C4-2B (cell line): Measurements from ENCODE around the gene OSBPL5.

Experiments
- ZFX ChIP-seq: fragments of 450-650 bp; IDR thresholded peaks from 2 replicates; pipeline ENCODE4 v1.6.1; 2017
- TF ChIP-seq, protein P1 (sequence below): fragments of 450-650 bp; conservative IDR thresholded peaks from 2 replicates; pipeline ENCODE4 v1.5.1; 2017; ENCODE audit warnings: mild to moderate bottlenecking

DNA sequence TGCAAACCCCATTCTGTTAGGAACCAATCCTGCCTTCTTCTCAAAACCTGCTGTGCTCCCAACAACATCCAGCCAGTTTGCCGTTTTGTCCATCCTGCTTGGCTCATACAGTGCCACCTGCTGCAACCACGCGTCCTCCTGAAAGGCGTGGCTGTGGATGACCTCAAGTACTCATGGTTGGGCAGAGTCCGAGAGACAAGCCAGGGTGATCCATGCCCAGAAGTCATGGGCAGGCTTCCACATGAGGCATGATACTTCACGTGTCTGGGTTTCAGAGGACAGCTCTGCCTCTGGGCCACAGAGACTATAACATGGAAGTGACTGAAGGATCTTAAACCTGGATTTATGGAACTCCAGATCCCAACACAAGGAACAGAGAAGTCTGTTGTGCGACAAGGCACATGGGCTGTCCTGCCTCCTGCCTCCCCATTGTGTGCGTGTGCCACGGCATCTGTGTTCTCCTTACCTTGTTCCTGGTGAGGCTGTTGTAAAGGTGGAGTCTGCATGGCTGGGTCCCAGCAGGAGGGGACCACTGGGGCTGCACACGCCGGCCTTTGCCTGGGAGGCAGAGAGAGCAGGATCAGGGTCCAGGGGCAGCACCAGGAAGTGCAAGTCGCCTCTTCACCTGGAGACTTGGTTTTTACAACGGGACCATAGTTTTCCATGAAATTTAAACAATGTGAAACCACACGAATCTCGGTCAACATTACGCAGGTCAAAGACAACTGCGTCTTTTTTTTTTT is 123.2 kb downstream of the OSBPL5 start:
- TF ChIP-seq, protein P1, sequence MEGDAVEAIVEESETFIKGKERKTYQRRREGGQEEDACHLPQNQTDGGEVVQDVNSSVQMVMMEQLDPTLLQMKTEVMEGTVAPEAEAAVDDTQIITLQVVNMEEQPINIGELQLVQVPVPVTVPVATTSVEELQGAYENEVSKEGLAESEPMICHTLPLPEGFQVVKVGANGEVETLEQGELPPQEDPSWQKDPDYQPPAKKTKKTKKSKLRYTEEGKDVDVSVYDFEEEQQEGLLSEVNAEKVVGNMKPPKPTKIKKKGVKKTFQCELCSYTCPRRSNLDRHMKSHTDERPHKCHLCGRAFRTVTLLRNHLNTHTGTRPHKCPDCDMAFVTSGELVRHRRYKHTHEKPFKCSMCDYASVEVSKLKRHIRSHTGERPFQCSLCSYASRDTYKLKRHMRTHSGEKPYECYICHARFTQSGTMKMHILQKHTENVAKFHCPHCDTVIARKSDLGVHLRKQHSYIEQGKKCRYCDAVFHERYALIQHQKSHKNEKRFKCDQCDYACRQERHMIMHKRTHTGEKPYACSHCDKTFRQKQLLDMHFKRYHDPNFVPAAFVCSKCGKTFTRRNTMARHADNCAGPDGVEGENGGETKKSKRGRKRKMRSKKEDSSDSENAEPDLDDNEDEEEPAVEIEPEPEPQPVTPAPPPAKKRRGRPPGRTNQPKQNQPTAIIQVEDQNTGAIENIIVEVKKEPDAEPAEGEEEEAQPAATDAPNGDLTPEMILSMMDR, result no peak
- TF ChIP-seq ZFX, result no peak
